A673 (cell line): Measurements from ENCODE around the gene AGRP. TPM values are rescaled to one million over a fixed set of nuclear protein-coding genes. Genes with fewer than 3 reads are reported as not detected.

ENCODE experiments used
- BruUV-seq: library from RNA; stranded (reverse); fragments of 400-500 nt; replicated peaks from 2 replicates; lab custom pipeline; 2021; lab: Mats Ljungman, UMichigan
- CTCF ChIA-PET: fragments of 300-600 bp; sonication (Branson Sonifier 250); formaldehyde crosslinking; loops from one replicate; lab custom pipeline; 2022; ENCODE audit warnings: antibody characterized with exemption; lab: Charles Lee
- POLR2A ChIA-PET: fragments of 300-600 bp; sonication (Branson Sonifier 250); formaldehyde crosslinking; loops from one replicate; lab custom pipeline; 2022; ENCODE audit warnings: antibody characterized with exemption; ENCODE audit not compliant: low non-redundant PET; lab: Charles Lee
- DNase-seq: peaks from one replicate; pipeline ENCODE4 v3.0.0-alpha.2; 2015; ENCODE audit warnings: low spot score
- H3K27ac ChIP-seq: fragments of 200-600 bp; sonication (generic); 2 replicates; pipeline ENCODE4 v1.5.1; 2016; ENCODE audit warnings: mixed run types, low read depth, mild to moderate bottlenecking, mixed read lengths, antibody characterized with exemption, low read length; ENCODE audit not compliant: poor library complexity, severe bottlenecking
- H3K27me3 ChIP-seq: fragments of 200-600 bp; sonication (generic); replicated peaks from 2 replicates; pipeline ENCODE4 v1.6.1; 2017; ENCODE audit warnings: mixed run types, low read depth, mild to moderate bottlenecking, mixed read lengths, antibody characterized with exemption, low read length; ENCODE audit not compliant: insufficient read depth, poor library complexity
- H3K36me3 ChIP-seq: fragments of 200-600 bp; sonication (generic); 2 replicates; pipeline ENCODE4 v1.6.1; 2016; ENCODE audit warnings: mixed run types, mild to moderate bottlenecking, mixed read lengths, antibody characterized with exemption, low read length; ENCODE audit not compliant: insufficient read depth, poor library complexity, severe bottlenecking
- H3K4me1 ChIP-seq: fragments of 200-600 bp; sonication (generic); 2 replicates; pipeline ENCODE4 v1.6.1; 2017; ENCODE audit warnings: mixed run types, mild to moderate bottlenecking, mixed read lengths, antibody characterized with exemption, low read length; ENCODE audit not compliant: insufficient read depth, poor library complexity, severe bottlenecking
- H3K4me3 ChIP-seq: fragments of 200-600 bp; sonication (generic); 2 replicates; pipeline ENCODE4 v1.5.1; 2016; ENCODE audit warnings: low read depth, mixed run types, mild to moderate bottlenecking, mixed read lengths, low read length; ENCODE audit not compliant: poor library complexity, severe bottlenecking
- H3K9me3 ChIP-seq: fragments of 200-600 bp; sonication (generic); 2 replicates; pipeline ENCODE4 v1.6.1; 2016; ENCODE audit warnings: mixed run types, low read depth, mild to moderate bottlenecking, mixed read lengths, antibody characterized with exemption, low read length; ENCODE audit not compliant: poor library complexity, severe bottlenecking
- CTCF ChIP-seq: fragments of 300-800, 200-600 bp; sonication (generic); conservative IDR thresholded peaks from 2 replicates; pipeline ENCODE4 v1.5.1; 2017; ENCODE audit warnings: low read depth, mild to moderate bottlenecking, antibody characterized with exemption, low read length, moderate library complexity, mixed read lengths
- EZH2 ChIP-seq: fragments of 200-600 bp; sonication (generic); IDR thresholded peaks from 2 replicates; pipeline ENCODE4 v1.6.1; 2017; ENCODE audit warnings: borderline replicate concordance, low read depth, mild to moderate bottlenecking, mixed read lengths, antibody characterized with exemption, low read length; ENCODE audit not compliant: poor library complexity, severe bottlenecking
- intact Hi-C: fragments of 100-400 bp; cut with micrococcal nuclease; formaldehyde crosslinking; loops from one replicate; pipeline ENCODE4 v1.10.0; 2022; ENCODE audit not compliant: unreplicated experiment
- total RNA-seq: library from RNA; stranded (reverse); gene quantifications from 2 replicates; pipeline ENCODE4 v1.2.3, GENCODE V29; 2021

Gene AGRP
- total RNA-seq, 1 experiment from 2014 or later: not detected

- DNase-seq: no peak
- H3K4me3 ChIP-seq: no peak overlapping the region
- TF ChIP-seq CTCF: no peak
- TF ChIP-seq EZH2: no peak
- no peaks in the 10 kb centered on the region for H3K4me1 ChIP-seq
- no peaks in the 10 kb centered on the region for H3K27me3 ChIP-seq
- H3K27ac ChIP-seq: no peak overlapping the region
- POLR2A ChIA-PET: no interaction called here
- no TSS peak for BruUV-seq
- no peaks in the 10 kb centered on the region for H3K9me3 ChIP-seq
- H3K36me3 ChIP-seq: no peaks in the 10 kb centered on the region
- CTCF ChIA-PET: interaction anchor here (0.7 kb wide), 1 partner anchor 145 kb away, joined by 5 read pairs; no protein-coding TSS in a partner anchor
- intact Hi-C loops: no loop called here
These were observed 35.9 kb upstream of the AGRP start for GRCh38 chr16:67519242-67519641.

- TF ChIP-seq EZH2 (no peak), CTCF (no peak)
- POLR2A ChIA-PET: no interaction called here
- Histone ChIP-seq H3K36me3 (no peaks in the 10 kb centered on the region), H3K9me3 (no peaks in the 10 kb centered on the region), H3K4me3 (no peak overlapping the region), H3K27me3 (no peaks in the 10 kb centered on the region), H3K27ac (no peak overlapping the region), H3K4me1 (no peaks in the 10 kb centered on the region)
- DNase-seq: no peak
- BruUV-seq: no TSS peak
- intact Hi-C loops: no loop called here
- CTCF ChIA-PET: interaction anchor here (0.7 kb wide), 1 partner anchor 145 kb away, joined by 5 read pairs; no protein-coding TSS in a partner anchor
These were observed 35.3 kb upstream of the AGRP start for GRCh38 chr16:67518676-67519075.

GRCh38 chr16:67517661-67518423, 34.5 kb upstream of the AGRP start:
- no peak for DNase-seq
- CTCF ChIA-PET: no interaction called here
- Histone ChIP-seq H3K4me3 (no peak overlapping the region), H3K9me3 (no peaks in the 10 kb centered on the region), H3K4me1 (no peaks in the 10 kb centered on the region), H3K27me3 (no peaks in the 10 kb centered on the region), H3K27ac (no peak overlapping the region), H3K36me3 (no peaks in the 10 kb centered on the region)
- TF ChIP-seq EZH2 (no peak), CTCF (no peak)
- intact Hi-C loops: no loop called here
- POLR2A ChIA-PET: no interaction called here
- no TSS peak for BruUV-seq
